WTC11 (cell line): Measurements from ENCODE around the gene EDEM2. TPM values are rescaled to one million over a fixed set of nuclear protein-coding genes. Genes with fewer than 3 reads are reported as not detected.
A peak's percentile ranks its signal among the peaks of the same experiment; 100 is the strongest.

Experiments
- ATAC-seq: fragments of 200-7000 bp; cut with Tn5 transposase; 2 replicates; pipeline ENCODE4 v1.10.0; 2021; ENCODE audit warnings: mild to moderate bottlenecking, moderate library complexity
- CTCF ChIA-PET: fragments of 300-600 bp; sonication (Branson Sonifier 250); formaldehyde crosslinking; loops from one replicate; lab custom pipeline; 2021; ENCODE audit warnings: antibody characterized with exemption; lab: Charles Lee
- POLR2A ChIA-PET: fragments of 350-600 bp; sonication (Branson Sonifier 250); formaldehyde crosslinking; loops from one replicate; lab custom pipeline; 2021; ENCODE audit warnings: antibody characterized with exemption; lab: Charles Lee
- DNase-seq: peaks from one replicate; pipeline ENCODE4 v3.0.0; 2021; ENCODE audit warnings: low spot score
- H3K27ac Mint-ChIP-seq: 2 replicates; pipeline ENCODE4 v1.8.0; 2021; ENCODE audit warnings: mixed read lengths
- H3K27me3 Mint-ChIP-seq: 2 replicates; pipeline ENCODE4 v1.8.0; 2021; ENCODE audit warnings: low read depth, mild to moderate bottlenecking, moderate library complexity, mixed read lengths
- H3K36me3 Mint-ChIP-seq: 2 replicates; pipeline ENCODE4 v1.8.0; 2021; ENCODE audit warnings: mixed read lengths
- H3K4me1 Mint-ChIP-seq: 2 replicates; pipeline ENCODE4 v1.8.0; 2022; ENCODE audit warnings: mixed read lengths
- H3K4me3 Mint-ChIP-seq: 2 replicates; pipeline ENCODE4 v1.8.0; 2021; ENCODE audit warnings: mild to moderate bottlenecking, moderate library complexity, mixed read lengths
- H3K9me3 Mint-ChIP-seq: 2 replicates; pipeline ENCODE4 v1.8.0; 2021; ENCODE audit warnings: mixed read lengths
- ARID4B ChIP-seq: sonication (generic); formaldehyde crosslinking; IDR thresholded peaks from 2 replicates; pipeline ENCODE4 v1.8.0; 2023; ENCODE audit warnings: missing genetic modification reagents, mild to moderate bottlenecking, borderline replicate concordance
- ELF4 ChIP-seq: sonication (generic); formaldehyde crosslinking; IDR thresholded peaks from 2 replicates; pipeline ENCODE4 v1.8.1; 2022; ENCODE audit warnings: low read depth, mild to moderate bottlenecking, moderate library complexity, missing genetic modification reagents
- FOXJ3 ChIP-seq: sonication (generic); formaldehyde crosslinking; IDR thresholded peaks from 2 replicates; pipeline ENCODE4 v1.9.0; 2021; ENCODE audit warnings: missing genetic modification reagents, mild to moderate bottlenecking, borderline replicate concordance
- FOXP1 ChIP-seq: sonication (generic); formaldehyde crosslinking; IDR thresholded peaks from 2 replicates; pipeline ENCODE4 v1.8.0; 2022; ENCODE audit warnings: missing genetic modification reagents, mild to moderate bottlenecking, moderate library complexity, borderline replicate concordance
- GRHL2 ChIP-seq: fragments of 250-450 bp; sonication (Bioruptor Pico); IDR thresholded peaks from 2 replicates; pipeline ENCODE4 v1.8.0; 2022; ENCODE audit warnings: mild to moderate bottlenecking, moderate library complexity; ENCODE audit not compliant: insufficient replicate concordance, severe bottlenecking
- NR2C2 ChIP-seq: sonication (generic); formaldehyde crosslinking; IDR thresholded peaks from 2 replicates; pipeline ENCODE4 v1.8.0; 2022; ENCODE audit warnings: mild to moderate bottlenecking, missing genetic modification reagents
- OVOL2 ChIP-seq: fragments of 250-450 bp; sonication (Bioruptor Pico); IDR thresholded peaks from 2 replicates; pipeline ENCODE4 v1.9.0; 2021; ENCODE audit warnings: mild to moderate bottlenecking, borderline replicate concordance
- PRDM15 ChIP-seq: sonication (generic); formaldehyde crosslinking; IDR thresholded peaks from 2 replicates; pipeline ENCODE4 v1.8.0; 2022; ENCODE audit warnings: missing genetic modification reagents
- TEAD1 ChIP-seq: sonication (generic); formaldehyde crosslinking; IDR thresholded peaks from 2 replicates; pipeline ENCODE4 v1.8.0; 2022; ENCODE audit warnings: mild to moderate bottlenecking, missing genetic modification reagents
- TP53 ChIP-seq: sonication (generic); formaldehyde crosslinking; IDR thresholded peaks from 2 replicates; pipeline ENCODE4 v1.8.1; 2023; ENCODE audit warnings: mild to moderate bottlenecking, missing genetic modification reagents
- ZNF219 ChIP-seq: sonication (generic); formaldehyde crosslinking; IDR thresholded peaks from 2 replicates; pipeline ENCODE4 v1.8.0; 2023; ENCODE audit warnings: missing genetic modification reagents, mild to moderate bottlenecking, borderline replicate concordance
- ZNF232 ChIP-seq: sonication (generic); formaldehyde crosslinking; IDR thresholded peaks from 2 replicates; pipeline ENCODE4 v1.8.0; 2022; ENCODE audit warnings: mild to moderate bottlenecking, missing genetic modification reagents
- ZNF281 ChIP-seq: sonication (generic); formaldehyde crosslinking; IDR thresholded peaks from 2 replicates; pipeline ENCODE4 v1.8.0; 2023; ENCODE audit warnings: mild to moderate bottlenecking, missing genetic modification reagents
- ZNF671 ChIP-seq: fragments of 250-450 bp; sonication (Bioruptor Pico); IDR thresholded peaks from 2 replicates; pipeline ENCODE4 v1.8.0; 2021; ENCODE audit warnings: mild to moderate bottlenecking
- total RNA-seq: library from RNA; stranded (reverse); gene quantifications from 3 replicates; pipeline ENCODE4 v1.2.3, GENCODE V29; 2021
- TF ChIP-seq, protein P1 (sequence below): sonication (generic); formaldehyde crosslinking; conservative IDR thresholded peaks from 2 replicates; pipeline ENCODE4 v1.8.1; 2022; ENCODE audit warnings: mild to moderate bottlenecking, missing genetic modification reagents
- TF ChIP-seq, protein P2 (sequence below): sonication (generic); formaldehyde crosslinking; IDR thresholded peaks from 2 replicates; pipeline ENCODE4 v1.8.0; 2022; ENCODE audit warnings: mild to moderate bottlenecking, missing genetic modification reagents
- TF ChIP-seq, protein P3 (sequence below): fragments of 250-450 bp; sonication (Bioruptor Pico); IDR thresholded peaks from 2 replicates; pipeline ENCODE4 v1.8.0; 2021; ENCODE audit warnings: mild to moderate bottlenecking
- TF ChIP-seq, protein P4 (sequence below): sonication (generic); formaldehyde crosslinking; IDR thresholded peaks from 2 replicates; pipeline ENCODE4 v1.8.1; 2023; ENCODE audit warnings: mild to moderate bottlenecking, missing genetic modification reagents, borderline replicate concordance

The EDEM2 gene
- total RNA-seq, 1 experiment from 2014 or later: 22.7 TPM

DNA sequence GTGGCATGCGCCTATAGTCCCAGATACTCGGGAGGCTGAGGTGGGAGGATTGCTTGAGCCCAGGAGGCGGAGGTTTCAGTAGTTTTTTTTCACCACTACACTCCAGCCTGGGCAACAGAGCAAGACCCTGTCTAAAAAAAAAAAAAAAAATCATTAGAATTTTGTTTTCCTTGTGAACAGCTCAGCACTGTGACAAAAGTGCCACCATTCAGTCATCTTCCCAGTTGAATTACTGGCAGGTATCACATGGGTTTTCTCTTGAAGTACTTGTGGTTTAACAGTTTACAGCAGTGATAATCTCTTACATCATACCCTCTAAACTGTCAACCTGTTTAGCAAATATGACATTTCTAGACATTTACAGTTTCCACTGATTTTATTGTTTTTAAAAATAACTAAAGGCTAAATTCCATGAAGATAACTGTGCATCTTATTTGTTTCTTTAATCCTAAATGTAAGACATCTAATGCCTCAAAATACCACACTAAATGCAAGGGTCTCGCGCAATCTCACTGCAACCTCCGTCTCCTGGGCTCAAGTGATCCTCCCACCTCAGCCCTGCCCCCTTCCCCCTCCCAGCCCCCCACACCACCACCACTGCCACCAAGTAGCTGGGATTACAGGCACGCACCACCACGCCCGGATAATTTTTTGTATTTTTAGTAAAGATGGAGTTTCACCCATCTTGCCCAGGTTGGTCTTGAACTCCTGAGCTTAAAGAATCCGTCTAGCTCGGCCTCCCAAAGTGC, 61.5 kb downstream of the EDEM2 start (continued):
- no peak for TF ChIP-seq ZNF281 (CRISPR knock-in tag)
- TF ChIP-seq, protein P1, sequence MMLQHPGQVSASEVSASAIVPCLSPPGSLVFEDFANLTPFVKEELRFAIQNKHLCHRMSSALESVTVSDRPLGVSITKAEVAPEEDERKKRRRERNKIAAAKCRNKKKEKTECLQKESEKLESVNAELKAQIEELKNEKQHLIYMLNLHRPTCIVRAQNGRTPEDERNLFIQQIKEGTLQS: no peak
- no peak for TF ChIP-seq TEAD1 (CRISPR knock-in tag)
- no peak for TF ChIP-seq FOXJ3 (CRISPR knock-in tag)

DNA sequence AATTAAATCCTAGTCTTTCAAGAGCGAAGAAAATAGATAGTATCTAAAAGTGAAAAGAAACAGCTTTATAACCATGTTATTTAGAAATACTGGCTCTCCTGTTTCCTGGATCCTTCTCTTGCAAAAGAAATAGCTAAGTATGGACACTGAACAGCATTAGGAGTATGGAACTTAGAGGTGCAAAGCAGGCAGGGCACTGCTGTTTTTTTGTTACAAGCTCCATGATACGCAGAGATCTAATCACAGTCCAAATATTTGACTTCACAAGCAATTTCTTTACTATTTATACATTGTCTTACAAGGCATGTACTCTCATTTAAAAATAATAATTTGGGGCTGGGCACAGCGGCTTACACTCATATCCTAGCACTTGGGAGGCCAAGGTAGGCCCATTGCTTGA, 62.1 kb downstream of the EDEM2 start:
- CTCF ChIA-PET: interaction anchor here (1.0 to 1.4 kb wide), 2 partner anchors 11 to 219 kb away, joined by 4 to 5 read pairs; no protein-coding TSS in a partner anchor

More for the DNA sequence above, 62.1 kb downstream of the EDEM2 start:
- ATAC-seq (no peak), DNase-seq (no peak)
- Mint-ChIP-seq H3K4me3 (no peak overlapping the region), H3K27me3 (no peaks in the 10 kb centered on the region), H3K4me1 (peaks cover 9% of the 10 kb centered on the region), H3K27ac (peak overlapping the region; percentile 89; the same call in 1 of the 2 replicates), H3K9me3 (no peaks in the 10 kb centered on the region), H3K36me3 (peaks cover 8% of the 10 kb centered on the region)
- POLR2A ChIA-PET: no interaction called here
- TF ChIP-seq ELF4 (CRISPR knock-in tag): no peak
- TF ChIP-seq, protein P2, sequence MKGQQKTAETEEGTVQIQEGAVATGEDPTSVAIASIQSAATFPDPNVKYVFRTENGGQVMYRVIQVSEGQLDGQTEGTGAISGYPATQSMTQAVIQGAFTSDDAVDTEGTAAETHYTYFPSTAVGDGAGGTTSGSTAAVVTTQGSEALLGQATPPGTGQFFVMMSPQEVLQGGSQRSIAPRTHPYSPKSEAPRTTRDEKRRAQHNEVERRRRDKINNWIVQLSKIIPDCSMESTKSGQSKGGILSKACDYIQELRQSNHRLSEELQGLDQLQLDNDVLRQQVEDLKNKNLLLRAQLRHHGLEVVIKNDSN (CRISPR knock-in tag): no peak
- no peak for TF ChIP-seq ARID4B (CRISPR knock-in tag)
- TF ChIP-seq ZNF232 (CRISPR knock-in tag): no peak
- no peak for TF ChIP-seq OVOL2 (CRISPR knock-in tag)
- TF ChIP-seq PRDM15 (CRISPR knock-in tag): no peak
- no peak for TF ChIP-seq NR2C2 (CRISPR knock-in tag)
- TF ChIP-seq FOXP1 (CRISPR knock-in tag): no peak
- no peak for TF ChIP-seq TP53 (CRISPR knock-in tag)
- TF ChIP-seq, protein P3, sequence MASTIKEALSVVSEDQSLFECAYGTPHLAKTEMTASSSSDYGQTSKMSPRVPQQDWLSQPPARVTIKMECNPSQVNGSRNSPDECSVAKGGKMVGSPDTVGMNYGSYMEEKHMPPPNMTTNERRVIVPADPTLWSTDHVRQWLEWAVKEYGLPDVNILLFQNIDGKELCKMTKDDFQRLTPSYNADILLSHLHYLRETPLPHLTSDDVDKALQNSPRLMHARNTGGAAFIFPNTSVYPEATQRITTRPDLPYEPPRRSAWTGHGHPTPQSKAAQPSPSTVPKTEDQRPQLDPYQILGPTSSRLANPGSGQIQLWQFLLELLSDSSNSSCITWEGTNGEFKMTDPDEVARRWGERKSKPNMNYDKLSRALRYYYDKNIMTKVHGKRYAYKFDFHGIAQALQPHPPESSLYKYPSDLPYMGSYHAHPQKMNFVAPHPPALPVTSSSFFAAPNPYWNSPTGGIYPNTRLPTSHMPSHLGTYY: no peak
- TF ChIP-seq, protein P4, sequence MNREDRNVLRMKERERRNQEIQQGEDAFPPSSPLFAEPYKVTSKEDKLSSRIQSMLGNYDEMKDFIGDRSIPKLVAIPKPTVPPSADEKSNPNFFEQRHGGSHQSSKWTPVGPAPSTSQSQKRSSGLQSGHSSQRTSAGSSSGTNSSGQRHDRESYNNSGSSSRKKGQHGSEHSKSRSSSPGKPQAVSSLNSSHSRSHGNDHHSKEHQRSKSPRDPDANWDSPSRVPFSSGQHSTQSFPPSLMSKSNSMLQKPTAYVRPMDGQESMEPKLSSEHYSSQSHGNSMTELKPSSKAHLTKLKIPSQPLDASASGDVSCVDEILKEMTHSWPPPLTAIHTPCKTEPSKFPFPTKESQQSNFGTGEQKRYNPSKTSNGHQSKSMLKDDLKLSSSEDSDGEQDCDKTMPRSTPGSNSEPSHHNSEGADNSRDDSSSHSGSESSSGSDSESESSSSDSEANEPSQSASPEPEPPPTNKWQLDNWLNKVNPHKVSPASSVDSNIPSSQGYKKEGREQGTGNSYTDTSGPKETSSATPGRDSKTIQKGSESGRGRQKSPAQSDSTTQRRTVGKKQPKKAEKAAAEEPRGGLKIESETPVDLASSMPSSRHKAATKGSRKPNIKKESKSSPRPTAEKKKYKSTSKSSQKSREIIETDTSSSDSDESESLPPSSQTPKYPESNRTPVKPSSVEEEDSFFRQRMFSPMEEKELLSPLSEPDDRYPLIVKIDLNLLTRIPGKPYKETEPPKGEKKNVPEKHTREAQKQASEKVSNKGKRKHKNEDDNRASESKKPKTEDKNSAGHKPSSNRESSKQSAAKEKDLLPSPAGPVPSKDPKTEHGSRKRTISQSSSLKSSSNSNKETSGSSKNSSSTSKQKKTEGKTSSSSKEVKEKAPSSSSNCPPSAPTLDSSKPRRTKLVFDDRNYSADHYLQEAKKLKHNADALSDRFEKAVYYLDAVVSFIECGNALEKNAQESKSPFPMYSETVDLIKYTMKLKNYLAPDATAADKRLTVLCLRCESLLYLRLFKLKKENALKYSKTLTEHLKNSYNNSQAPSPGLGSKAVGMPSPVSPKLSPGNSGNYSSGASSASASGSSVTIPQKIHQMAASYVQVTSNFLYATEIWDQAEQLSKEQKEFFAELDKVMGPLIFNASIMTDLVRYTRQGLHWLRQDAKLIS (CRISPR knock-in tag): no peak
- TF ChIP-seq ZNF219 (CRISPR knock-in tag): no peak
- no peak for TF ChIP-seq GRHL2
- no peak for TF ChIP-seq ZNF671 (CRISPR knock-in tag)
